ENCODE measurements around the gene TRRAP.

TRRAP gene

DNA sequence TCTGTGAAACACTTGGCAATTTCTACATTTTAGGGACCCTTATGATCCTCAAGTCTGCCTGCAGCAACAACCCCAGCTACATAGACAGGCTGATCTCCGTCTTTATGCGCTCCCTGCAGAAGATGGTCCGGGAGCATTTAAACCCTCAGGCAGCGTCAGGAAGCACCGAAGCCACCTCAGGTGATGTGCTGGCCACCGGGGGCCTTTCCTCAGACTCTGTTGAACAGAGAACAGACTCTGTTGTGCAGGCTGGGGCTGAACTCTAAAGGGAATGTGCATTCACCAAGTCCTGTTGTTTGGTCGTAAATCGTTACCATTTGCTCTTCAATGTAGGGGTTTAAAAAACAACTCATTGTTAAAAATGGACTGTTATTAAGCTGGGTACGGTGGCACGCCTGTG lies 86.3 kb downstream of the TRRAP start:
- Histone ChIP-seq H3K36me3 (ENCODE audit: insufficient read depth, low read length) (peaks cover 55% of the 10 kb centered on the region), H3K9ac (ENCODE audit: low read depth, low read length) (no peak overlapping the region)

DNA sequence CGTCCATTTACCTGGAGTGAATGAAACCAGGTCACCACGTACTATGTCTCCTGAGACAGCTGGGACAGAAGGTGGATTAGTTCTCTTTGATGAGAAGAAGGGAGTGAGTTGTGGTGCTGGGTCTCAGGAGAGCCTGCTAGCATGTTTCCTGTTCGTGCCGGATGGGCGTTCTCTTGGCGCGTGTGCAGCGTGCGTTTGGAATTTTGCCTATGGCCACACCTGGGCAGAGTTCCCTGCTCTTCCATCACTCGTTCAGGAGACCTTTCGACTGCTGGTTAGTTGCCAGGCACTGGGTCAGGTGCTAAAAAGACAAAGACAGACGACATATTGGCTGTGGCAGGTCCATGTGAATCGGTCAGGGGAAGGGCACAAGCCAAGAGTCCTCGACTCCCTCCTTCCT lies 90.3 kb downstream of the TRRAP start:
- H3K9ac ChIP-seq (ENCODE audit: low read depth, low read length) = no peak overlapping the region
- peaks cover 45% of the 10 kb centered on the region for H3K36me3 ChIP-seq (ENCODE audit: insufficient read depth, low read length)
- no peaks in the 10 kb centered on the region for H3K4me1 ChIP-seq (ENCODE audit: insufficient read depth, low read length)
- no peaks in the 10 kb centered on the region for H3K9me3 ChIP-seq (ENCODE audit: control insufficient read depth, insufficient read depth, low read length)

More for the DNA sequence above, 86.3 kb downstream of the TRRAP start:
- no peaks in the 10 kb centered on the region for H3K4me1 ChIP-seq (ENCODE audit: insufficient read depth, low read length)
- H3K9me3 ChIP-seq (ENCODE audit: control insufficient read depth, insufficient read depth, low read length) = no peaks in the 10 kb centered on the region

DNA sequence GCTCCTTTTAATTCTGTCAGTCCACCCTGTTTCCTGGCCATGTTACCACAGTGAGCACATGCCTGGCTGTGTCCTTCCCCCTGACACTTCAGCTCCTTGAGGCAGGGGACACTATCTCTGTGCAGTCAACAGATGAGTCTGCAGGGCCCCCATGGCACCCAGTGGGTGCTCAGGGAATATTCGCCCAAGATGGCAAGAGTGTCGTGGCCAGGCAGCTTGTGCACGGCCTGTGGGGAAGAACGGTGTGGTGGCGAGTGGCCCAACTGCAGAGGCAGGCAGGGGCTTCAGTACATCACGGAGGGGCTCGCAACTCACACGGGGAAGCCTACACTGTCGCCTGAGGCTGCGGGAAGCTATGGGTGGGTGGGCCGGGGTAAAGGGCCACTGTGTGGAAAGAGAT lies 91.1 kb downstream of the TRRAP start:
- Histone ChIP-seq H3K4me1 (ENCODE audit: insufficient read depth, low read length) (no peaks in the 10 kb centered on the region), H3K9me3 (ENCODE audit: control insufficient read depth, insufficient read depth, low read length) (no peaks in the 10 kb centered on the region), H3K9ac (ENCODE audit: low read depth, low read length) (no peak overlapping the region), H3K36me3 (ENCODE audit: insufficient read depth, low read length) (peaks cover 46% of the 10 kb centered on the region)

DNA sequence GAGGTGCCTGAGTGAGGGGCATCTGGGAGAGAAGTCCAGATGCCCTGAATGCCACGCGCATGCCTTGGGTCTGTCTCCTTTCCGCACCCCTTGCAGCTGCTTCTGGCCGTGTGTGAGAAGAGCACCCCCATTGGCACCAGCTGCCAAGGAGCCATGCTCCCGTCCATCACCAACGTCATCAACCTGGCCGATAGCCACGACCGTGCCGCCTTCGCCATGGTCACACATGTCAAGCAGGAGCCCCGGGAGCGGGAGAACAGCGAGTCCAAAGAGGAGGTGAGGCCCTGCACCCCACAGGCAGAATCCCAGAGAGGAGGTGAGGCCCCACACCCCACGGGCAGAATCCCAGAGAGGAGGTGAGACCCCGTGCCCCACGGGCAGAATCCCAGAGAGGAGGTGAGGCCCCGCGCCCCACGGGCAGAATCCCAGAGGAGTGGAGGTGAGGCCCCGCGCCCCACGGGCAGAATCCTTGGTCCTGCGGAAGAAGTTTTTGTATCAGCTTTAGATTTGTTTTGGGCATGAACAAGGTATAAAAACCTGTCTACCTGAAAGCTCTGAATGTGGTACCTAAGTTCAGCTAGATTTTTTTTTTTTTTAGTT lies 91.8 kb downstream of the TRRAP start:
- Histone ChIP-seq H3K4me1 (ENCODE audit: insufficient read depth, low read length) (no peaks in the 10 kb centered on the region), H3K9me3 (ENCODE audit: control insufficient read depth, insufficient read depth, low read length) (no peaks in the 10 kb centered on the region), H3K9ac (ENCODE audit: low read depth, low read length) (no peak overlapping the region), H3K36me3 (ENCODE audit: insufficient read depth, low read length) (peaks cover 45% of the 10 kb centered on the region)

DNA sequence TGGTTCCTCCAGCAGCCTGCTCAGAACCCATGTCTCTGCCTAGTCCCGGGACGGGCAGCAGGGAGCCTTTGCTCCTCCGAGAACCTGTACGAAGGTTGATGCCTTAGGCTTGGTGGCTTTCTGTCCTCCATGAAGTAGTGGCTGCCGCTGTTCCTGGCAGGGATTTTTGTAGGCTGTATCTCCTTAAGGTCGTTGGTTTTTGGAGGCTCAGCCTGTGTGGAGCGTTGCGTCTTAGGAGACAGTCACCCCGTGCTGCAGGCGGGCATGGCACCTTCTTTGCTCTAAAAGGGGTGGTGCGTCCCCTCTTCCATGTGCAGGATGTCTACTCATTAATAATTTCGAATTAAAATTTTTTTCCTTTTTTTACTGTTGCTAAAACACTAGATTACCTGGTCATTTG lies 92.5 kb downstream of the TRRAP start:
- Histone ChIP-seq H3K9me3 (ENCODE audit: control insufficient read depth, insufficient read depth, low read length) (no peaks in the 10 kb centered on the region), H3K4me1 (ENCODE audit: insufficient read depth, low read length) (no peaks in the 10 kb centered on the region), H3K9ac (ENCODE audit: low read depth, low read length) (no peak overlapping the region), H3K36me3 (ENCODE audit: insufficient read depth, low read length) (peaks cover 42% of the 10 kb centered on the region)

DNA sequence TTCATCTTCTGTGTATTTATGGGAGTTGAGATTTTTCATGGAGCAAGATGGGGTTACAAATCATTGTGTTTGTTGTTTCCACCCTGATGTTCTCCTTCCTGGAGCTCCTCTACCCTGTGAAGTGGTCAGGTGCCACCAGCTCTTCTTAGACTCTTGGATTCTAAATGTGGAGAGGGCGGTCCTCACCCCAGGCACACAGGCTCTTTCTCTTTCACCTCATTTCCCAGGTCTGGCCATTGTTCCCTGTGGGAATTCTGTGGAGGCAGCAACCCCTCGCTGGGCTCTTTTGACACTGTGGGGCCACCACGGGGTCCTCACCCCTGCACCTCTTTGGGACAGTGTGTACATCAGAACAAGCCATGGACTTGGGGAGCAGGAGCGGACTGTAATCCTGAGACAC lies 95.9 kb downstream of the TRRAP start:
- Histone ChIP-seq H3K9me3 (ENCODE audit: control insufficient read depth, insufficient read depth, low read length) (no peaks in the 10 kb centered on the region), H3K36me3 (ENCODE audit: insufficient read depth, low read length) (peaks cover 45% of the 10 kb centered on the region), H3K9ac (ENCODE audit: low read depth, low read length) (no peak overlapping the region), H3K4me1 (ENCODE audit: insufficient read depth, low read length) (no peaks in the 10 kb centered on the region)

DNA sequence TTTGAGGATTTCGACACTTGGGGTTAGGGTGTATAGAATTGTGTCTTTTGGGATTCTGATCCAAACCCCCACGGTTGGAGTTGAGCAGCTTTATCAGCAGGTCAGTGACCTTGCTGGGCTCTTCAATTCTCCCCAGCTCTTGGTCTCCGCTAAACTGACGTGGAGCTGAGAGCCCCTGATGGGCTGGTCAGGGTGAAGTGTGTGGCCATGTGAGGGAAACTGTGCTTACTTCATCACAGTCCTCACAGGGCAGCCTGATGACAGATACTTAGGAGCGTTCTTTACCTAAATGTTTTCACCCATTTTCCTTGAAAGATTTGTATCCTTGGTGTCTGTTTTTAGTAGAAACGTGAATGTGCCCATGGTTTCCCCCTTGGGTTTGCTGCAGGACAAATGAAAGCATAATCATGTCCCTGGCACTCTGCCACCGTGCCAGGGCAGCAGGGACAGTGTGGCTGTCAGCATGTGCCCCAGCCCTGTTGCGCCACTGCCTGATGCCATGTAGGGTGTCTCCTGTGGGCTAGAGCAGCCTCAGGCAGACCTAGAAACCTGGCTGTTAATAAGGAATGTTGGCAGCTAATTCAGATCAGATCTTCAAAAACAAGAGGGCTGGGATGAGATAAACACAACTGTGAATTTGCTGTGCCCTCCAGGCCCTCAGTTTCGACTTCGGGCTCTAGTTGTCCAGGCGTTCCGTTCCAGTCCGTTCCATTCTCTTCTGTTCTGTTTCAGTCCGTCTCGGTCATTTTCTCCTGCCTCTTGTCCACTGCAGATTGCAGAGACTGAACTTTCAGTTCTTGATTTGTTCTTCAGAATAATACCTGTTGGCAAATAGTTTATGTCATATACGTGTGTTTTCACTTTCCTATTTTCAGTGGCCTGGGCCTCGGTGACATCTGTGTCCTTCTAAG lies 96.8 kb downstream of the TRRAP start:
- H3K9me3 ChIP-seq (ENCODE audit: control insufficient read depth, insufficient read depth, low read length) = no peaks in the 10 kb centered on the region
- no peaks in the 10 kb centered on the region for H3K4me1 ChIP-seq (ENCODE audit: insufficient read depth, low read length)
- H3K9ac ChIP-seq (ENCODE audit: low read depth, low read length) = no peak overlapping the region
- peaks cover 44% of the 10 kb centered on the region for H3K36me3 ChIP-seq (ENCODE audit: insufficient read depth, low read length)

DNA sequence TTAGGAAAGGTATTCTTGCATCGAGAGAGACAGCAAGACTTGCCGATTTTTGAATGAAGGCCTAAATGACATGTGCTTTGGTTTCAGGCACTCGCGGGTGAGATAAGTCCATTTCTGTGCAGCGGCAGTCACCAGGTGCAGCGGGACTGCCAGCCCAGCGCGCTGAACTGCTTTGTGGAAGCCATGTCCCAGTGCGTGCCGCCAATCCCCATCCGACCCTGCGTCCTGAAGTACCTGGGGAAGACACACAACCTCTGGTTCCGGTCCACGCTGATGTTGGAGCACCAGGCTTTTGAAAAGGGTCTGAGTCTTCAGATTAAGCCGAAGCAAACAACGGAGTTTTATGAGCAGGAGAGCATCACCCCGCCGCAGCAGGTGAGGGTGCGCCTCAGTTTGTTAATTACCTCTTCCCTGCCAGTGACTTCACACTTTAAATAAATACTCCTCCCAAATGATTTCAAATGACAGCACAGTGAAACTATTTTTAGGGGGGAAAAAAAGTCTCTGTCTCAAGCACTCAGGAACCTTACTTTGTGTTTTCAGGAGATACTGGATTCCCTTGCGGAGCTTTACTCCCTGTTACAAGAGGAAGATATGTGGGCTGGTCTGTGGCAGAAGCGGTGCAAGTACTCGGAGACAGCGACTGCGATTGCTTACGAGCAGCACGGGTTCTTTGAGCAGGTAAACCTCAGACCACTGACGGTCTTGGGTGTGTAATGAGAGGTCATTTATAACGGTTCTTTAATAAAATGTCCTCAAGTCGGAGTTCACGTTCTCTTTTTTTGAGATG lies 98.3 kb downstream of the TRRAP start:
- Histone ChIP-seq H3K36me3 (ENCODE audit: insufficient read depth, low read length) (peaks cover 45% of the 10 kb centered on the region), H3K9me3 (ENCODE audit: control insufficient read depth, insufficient read depth, low read length) (no peaks in the 10 kb centered on the region)

DNA sequence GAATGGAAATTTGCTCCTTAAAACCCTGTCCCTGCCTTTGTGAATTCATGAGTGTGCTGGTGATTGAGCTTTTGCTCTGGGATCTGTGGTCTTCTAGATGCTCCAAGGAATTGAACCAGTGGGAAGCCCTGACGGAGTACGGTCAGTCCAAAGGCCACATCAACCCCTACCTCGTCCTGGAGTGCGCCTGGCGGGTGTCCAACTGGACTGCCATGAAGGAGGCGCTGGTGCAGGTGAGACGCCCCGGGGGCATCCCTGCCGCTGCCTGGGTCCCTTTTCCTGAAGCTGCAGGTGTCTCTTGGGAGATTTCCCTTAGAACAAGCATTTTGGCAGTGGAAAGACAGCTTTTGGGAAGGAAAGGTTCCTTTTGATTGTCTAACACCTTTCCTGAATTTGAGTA lies 100.3 kb downstream of the TRRAP start:
- H3K9me3 ChIP-seq (ENCODE audit: control insufficient read depth, insufficient read depth, low read length) = no peaks in the 10 kb centered on the region
- H3K9ac ChIP-seq (ENCODE audit: low read depth, low read length) = no peak overlapping the region
- peaks cover 43% of the 10 kb centered on the region for H3K36me3 ChIP-seq (ENCODE audit: insufficient read depth, low read length)
- no peaks in the 10 kb centered on the region for H3K4me1 ChIP-seq (ENCODE audit: insufficient read depth, low read length)

More for the DNA sequence above, 98.3 kb downstream of the TRRAP start:
- Histone ChIP-seq H3K9ac (ENCODE audit: low read depth, low read length) (no peak overlapping the region), H3K4me1 (ENCODE audit: insufficient read depth, low read length) (no peaks in the 10 kb centered on the region)

DNA sequence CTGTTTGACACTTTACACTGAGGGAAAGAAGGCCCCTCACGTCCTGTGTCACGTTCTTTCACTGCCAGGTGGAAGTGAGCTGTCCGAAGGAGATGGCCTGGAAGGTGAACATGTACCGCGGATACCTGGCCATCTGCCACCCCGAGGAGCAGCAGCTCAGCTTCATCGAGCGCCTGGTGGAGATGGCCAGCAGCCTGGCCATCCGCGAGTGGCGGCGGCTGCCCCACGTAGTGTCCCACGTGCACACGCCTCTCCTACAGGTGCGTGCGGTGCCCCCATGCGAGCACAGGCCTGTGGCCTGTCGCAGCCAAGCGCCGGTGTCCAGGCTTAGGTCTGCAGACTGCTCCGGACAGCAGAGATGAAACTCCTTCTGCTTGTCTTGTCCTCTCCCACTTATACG lies 103.4 kb downstream of the TRRAP start:
- Histone ChIP-seq H3K9me3 (ENCODE audit: control insufficient read depth, insufficient read depth, low read length) (0 out of 2 replicates have a peak, but pooled peaks cover 3% of the 10 kb centered on the region), H3K36me3 (ENCODE audit: insufficient read depth, low read length) (peaks cover 43% of the 10 kb centered on the region), H3K9ac (ENCODE audit: low read depth, low read length) (no peak overlapping the region), H3K4me1 (ENCODE audit: insufficient read depth, low read length) (no peaks in the 10 kb centered on the region)

DNA sequence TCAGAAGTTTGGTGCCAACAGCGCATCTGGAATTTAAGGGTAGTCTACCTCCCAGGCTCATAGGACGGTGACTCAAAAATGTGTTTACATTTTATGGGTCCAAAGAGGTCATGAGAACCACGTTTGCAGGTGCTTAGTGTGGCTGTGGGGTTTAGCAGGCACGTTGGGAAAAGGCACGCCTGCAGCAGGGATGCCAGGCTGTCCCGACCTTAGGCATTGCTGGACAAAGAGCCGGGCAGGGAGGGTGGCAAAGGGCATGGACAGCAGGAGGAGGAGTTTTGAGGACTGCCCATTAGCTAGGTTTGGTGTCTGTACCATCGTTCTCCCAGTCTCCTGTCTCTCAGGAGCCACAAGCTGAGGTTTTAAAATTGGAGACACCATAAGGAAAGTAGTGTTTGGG lies 104.4 kb downstream of the TRRAP start:
- Histone ChIP-seq H3K36me3 (ENCODE audit: insufficient read depth, low read length) (peaks cover 39% of the 10 kb centered on the region), H3K9ac (ENCODE audit: low read depth, low read length) (no peak overlapping the region), H3K9me3 (ENCODE audit: control insufficient read depth, insufficient read depth, low read length) (0 out of 2 replicates have a peak, but pooled peaks cover 3% of the 10 kb centered on the region), H3K4me1 (ENCODE audit: insufficient read depth, low read length) (no peaks in the 10 kb centered on the region)

DNA sequence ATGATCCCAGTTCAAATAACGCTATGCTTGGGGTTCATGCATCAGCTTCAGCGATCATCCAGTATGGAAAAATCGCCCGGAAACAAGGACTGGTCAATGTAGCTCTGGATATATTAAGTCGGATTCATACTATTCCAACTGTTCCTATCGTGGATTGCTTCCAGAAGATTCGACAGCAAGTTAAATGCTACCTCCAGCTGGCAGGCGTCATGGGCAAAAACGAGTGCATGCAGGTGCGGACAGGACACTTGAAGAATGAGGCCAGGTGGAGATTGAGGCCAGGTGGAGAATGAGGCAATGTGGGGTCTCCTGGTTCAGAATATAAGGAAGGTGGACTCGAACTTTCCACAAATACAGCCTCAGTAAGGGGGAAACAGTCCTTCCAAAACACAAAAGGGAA lies 105.8 kb downstream of the TRRAP start:
- Histone ChIP-seq H3K36me3 (ENCODE audit: insufficient read depth, low read length) (peaks cover 28% of the 10 kb centered on the region), H3K4me1 (ENCODE audit: insufficient read depth, low read length) (no peaks in the 10 kb centered on the region), H3K9ac (ENCODE audit: low read depth, low read length) (no peak overlapping the region), H3K9me3 (ENCODE audit: control insufficient read depth, insufficient read depth, low read length) (0 out of 2 replicates have a peak, but pooled peaks cover 3% of the 10 kb centered on the region)

DNA sequence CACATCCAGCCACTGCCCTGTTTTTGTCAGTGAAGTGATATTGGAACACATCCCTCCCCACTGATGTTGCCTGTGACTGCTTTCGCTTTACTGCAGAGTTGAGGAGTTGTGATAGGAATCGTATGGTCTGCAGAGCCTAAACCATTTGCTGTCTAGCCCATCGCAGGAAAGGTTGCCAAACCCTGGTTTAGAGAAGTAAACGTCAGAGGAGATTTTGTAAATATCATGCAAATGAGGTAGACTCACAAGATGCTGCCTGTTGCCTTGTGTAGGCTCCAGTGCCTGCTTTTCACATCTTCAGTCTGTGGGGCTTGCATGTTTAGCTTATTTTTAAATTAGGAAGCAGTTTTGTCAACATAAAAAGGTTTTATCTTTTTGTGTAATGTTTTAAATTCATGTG lies 107.1 kb downstream of the TRRAP start:
- Histone ChIP-seq H3K36me3 (ENCODE audit: insufficient read depth, low read length) (peaks cover 36% of the 10 kb centered on the region), H3K9me3 (ENCODE audit: control insufficient read depth, insufficient read depth, low read length) (0 out of 2 replicates have a peak, but pooled peaks cover 3% of the 10 kb centered on the region), H3K4me1 (ENCODE audit: insufficient read depth, low read length) (no peaks in the 10 kb centered on the region), H3K9ac (ENCODE audit: low read depth, low read length) (no peak overlapping the region)

DNA sequence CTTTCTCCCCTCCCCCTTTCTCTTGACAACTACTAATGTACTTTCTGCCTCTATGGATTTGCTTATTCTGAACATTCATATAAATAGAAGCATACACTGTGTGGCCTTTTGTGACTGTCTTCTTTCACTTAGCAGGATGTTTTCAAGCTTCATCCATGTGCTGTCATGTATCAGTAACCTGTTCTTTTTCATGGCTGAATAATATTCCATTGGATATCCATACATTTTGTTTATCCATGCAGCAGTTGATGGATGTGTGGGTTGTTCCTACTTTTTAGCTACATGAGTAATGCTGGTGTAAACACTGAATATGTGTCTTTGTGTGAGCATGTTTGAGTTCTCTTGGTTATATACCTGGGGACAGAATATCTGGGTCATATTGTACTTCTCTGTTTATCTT lies 107.6 kb downstream of the TRRAP start:
- peaks cover 36% of the 10 kb centered on the region for H3K36me3 ChIP-seq (ENCODE audit: insufficient read depth, low read length)
- H3K4me1 ChIP-seq (ENCODE audit: insufficient read depth, low read length) = no peaks in the 10 kb centered on the region
- 0 out of 2 replicates have a peak, but pooled peaks cover 3% of the 10 kb centered on the region for H3K9me3 ChIP-seq (ENCODE audit: control insufficient read depth, insufficient read depth, low read length)
- H3K9ac ChIP-seq (ENCODE audit: low read depth, low read length) = no peak overlapping the region

All from ES-I3 (cell line).